Spleen (tissue), 7 donors: ENCODE results near the gene ERGIC1.

Experiments used
- POLR2A ChIP-seq, 3 donors: fragments of 450-650 bp; IDR thresholded peaks; one replicate each; pipeline ENCODE4 v1.5.1; 2017; ENCODE audit warnings: antibody characterized with exemption in 3 of 3, mild to moderate bottlenecking in 1 of 3
- POLR2AphosphoS5 ChIP-seq, 3 donors: sonication (generic); formaldehyde crosslinking; IDR thresholded peaks; one replicate each; pipeline ENCODE4 v1.5.1; 2017; ENCODE audit warnings: antibody characterized with exemption in 3 of 3
- TF ChIP-seq, protein P1 (sequence below), 11 experiments: fragments of 200-600 bp in 7 of 11; fragments of 450-650 bp in 4 of 11; sonication (generic) in 4 of 11; IDR thresholded peaks in 8 of 11; conservative IDR thresholded peaks in 3 of 11; 1 replicate in 7 of 11; 2 replicates in 4 of 11; pipeline versions ENCODE4 v1.4.0 to v1.8.0; 2016 to 2021; ENCODE audit warnings: antibody characterized with exemption in 11 of 11, inconsistent platforms in 4 of 11, mild to moderate bottlenecking in 1 of 11
- donor health status: DM: no; HTN: no; CAD: no; lungs with moderate emphysema.
- donor health status: DM: no; HTN: no; CAD: no.
- donor health status: DM: no; HTN: no; CAD: no.

DNA sequence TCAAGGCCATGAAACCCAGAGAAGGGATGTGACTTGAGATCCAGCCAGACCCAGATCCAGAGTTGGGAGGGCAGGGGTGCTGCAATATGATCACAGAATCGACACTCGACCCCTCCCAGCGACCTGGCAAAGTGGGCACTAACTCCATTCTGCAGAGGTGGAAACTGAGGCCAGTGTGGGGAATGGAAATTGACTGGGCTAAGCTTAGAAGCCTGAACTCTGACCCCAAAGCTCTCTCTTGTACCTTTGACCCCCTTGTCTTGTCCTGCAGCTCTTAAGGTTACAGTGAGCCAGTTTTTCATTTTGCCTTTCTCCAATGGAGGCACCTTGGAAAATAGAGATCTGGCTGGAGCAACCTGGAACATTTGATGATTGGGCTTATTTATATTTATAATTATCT is 14.5 kb upstream of the ERGIC1 start:
- TF ChIP-seq, protein P1, sequence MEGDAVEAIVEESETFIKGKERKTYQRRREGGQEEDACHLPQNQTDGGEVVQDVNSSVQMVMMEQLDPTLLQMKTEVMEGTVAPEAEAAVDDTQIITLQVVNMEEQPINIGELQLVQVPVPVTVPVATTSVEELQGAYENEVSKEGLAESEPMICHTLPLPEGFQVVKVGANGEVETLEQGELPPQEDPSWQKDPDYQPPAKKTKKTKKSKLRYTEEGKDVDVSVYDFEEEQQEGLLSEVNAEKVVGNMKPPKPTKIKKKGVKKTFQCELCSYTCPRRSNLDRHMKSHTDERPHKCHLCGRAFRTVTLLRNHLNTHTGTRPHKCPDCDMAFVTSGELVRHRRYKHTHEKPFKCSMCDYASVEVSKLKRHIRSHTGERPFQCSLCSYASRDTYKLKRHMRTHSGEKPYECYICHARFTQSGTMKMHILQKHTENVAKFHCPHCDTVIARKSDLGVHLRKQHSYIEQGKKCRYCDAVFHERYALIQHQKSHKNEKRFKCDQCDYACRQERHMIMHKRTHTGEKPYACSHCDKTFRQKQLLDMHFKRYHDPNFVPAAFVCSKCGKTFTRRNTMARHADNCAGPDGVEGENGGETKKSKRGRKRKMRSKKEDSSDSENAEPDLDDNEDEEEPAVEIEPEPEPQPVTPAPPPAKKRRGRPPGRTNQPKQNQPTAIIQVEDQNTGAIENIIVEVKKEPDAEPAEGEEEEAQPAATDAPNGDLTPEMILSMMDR (IDR thresholded peaks at IDR 0.05 in 8 of 11, conservative IDR thresholded peaks at IDR 0.05 in 3 of 11): no peak
- TF ChIP-seq POLR2A (IDR thresholded peaks at IDR 0.05) (no peak), POLR2AphosphoS5 (IDR thresholded peaks at IDR 0.05) (no peak)
